ENCODE data around the gene USF1.

GRCh38 chr1:161059293-161059692, 13.5 kb upstream of the USF1 start:
- no peak for TF ChIP-seq CTCF (conservative IDR thresholded peaks at IDR 0.05; ENCODE audit: low read depth in 2 of 2)
- no peak for TF ChIP-seq EZH2phosphoT487 (IDR thresholded peaks at IDR 0.05; ENCODE audit: unreplicated experiment)
- TF ChIP-seq ZNF462 (CRISPR knock-in tag; IDR thresholded peaks at IDR 0.05) = no peak
- no peak for TF ChIP-seq EZH2 (IDR thresholded peaks at IDR 0.05; ENCODE audit: low read depth, unreplicated experiment)
- no peak for TF ChIP-seq REST (IDR thresholded peaks at IDR 0.05; ENCODE audit: unreplicated experiment)
- no peak for TF ChIP-seq CREB1 (CRISPR knock-in tag; IDR thresholded peaks at IDR 0.05; ENCODE audit: low read depth)
- no peak for TF ChIP-seq ZNF331 (CRISPR knock-in tag; IDR thresholded peaks at IDR 0.05; ENCODE audit: low read depth)
- no peak for TF ChIP-seq POLR2AphosphoS5 (IDR thresholded peaks at IDR 0.05; ENCODE audit: low read depth)
- TF ChIP-seq ZNF114 (CRISPR knock-in tag; IDR thresholded peaks at IDR 0.05) = no peak
- TF ChIP-seq STAT1 (IDR thresholded peaks at IDR 0.05; ENCODE audit: unreplicated experiment) = no peak

Data from GM23338 (cell line).